ENCODE measurements around the gene ZSCAN22. TPM values are rescaled to one million over a fixed set of nuclear protein-coding genes. Genes with fewer than 3 reads are reported as not detected.

Gene ZSCAN22
- total and polyA plus RNA-seq, 2 of the 13 experiments (the other 11 are each of a cell fraction or from before 2014, with no cell fraction given), result 2.5 to 3.5 TPM

- TF ChIP-seq ZNF275 (CRISPR knock-in tag; IDR thresholded peaks at IDR 0.05; ENCODE audit: borderline replicate concordance) (no peak), ZNF678 (CRISPR knock-in tag; IDR thresholded peaks at IDR 0.05) (0 out of 2 replicates have a peak, but pooled peaks have one; percentile 51), ZBTB20 (CRISPR knock-in tag; IDR thresholded peaks at IDR 0.05; ENCODE audit: borderline replicate concordance, low read depth) (peak; percentile 35; the same call in 1 of the 2 replicates), GABPB1 (CRISPR knock-in tag; IDR thresholded peaks at IDR 0.05) (peak; percentile 98), CEBPB (IDR thresholded peaks at IDR 0.05; ENCODE audit: borderline replicate concordance, low read depth, low read length) (no peak), RXRA (CRISPR knock-in tag; IDR thresholded peaks at IDR 0.05) (peak; percentile 37; the same call in 1 of the 2 replicates), FOXP4 (CRISPR knock-in tag; IDR thresholded peaks at IDR 0.05) (no peak; the same call in 1 of the 2 replicates), ZNF691 (CRISPR knock-in tag; IDR thresholded peaks at IDR 0.05; ENCODE audit: borderline replicate concordance, low read depth) (peak; percentile 94; the same call in 1 of the 2 replicates), NBN (conservative IDR thresholded peaks at IDR 0.05) (no peak), NFRKB (IDR thresholded peaks at IDR 0.05) (no peak), MYC (CRISPR knock-in tag; IDR thresholded peaks at IDR 0.05; ENCODE audit: borderline replicate concordance) (peak; percentile 92), ZNF652 (CRISPR knock-in tag; IDR thresholded peaks at IDR 0.05; ENCODE audit: borderline replicate concordance, low read depth) (0 out of 2 replicates have a peak, but pooled peaks have one; percentile 24), ZZZ3 (CRISPR knock-in tag; IDR thresholded peaks at IDR 0.05; ENCODE audit: borderline replicate concordance) (peak; percentile 82; the same call in 1 of the 2 replicates), NONO (IDR thresholded peaks at IDR 0.05) (no peak), NONO (CRISPR knock-in tag; conservative IDR thresholded peaks at IDR 0.05) (peak; percentile 93), FOXM1 (CRISPR knock-in tag; IDR thresholded peaks at IDR 0.05) (no peak), MTA1 (CRISPR knock-in tag; IDR thresholded peaks at IDR 0.05; ENCODE audit: borderline replicate concordance) (no peak), EEA1 (CRISPR knock-in tag; IDR thresholded peaks at IDR 0.05; ENCODE audit: borderline replicate concordance) (no peak), PLSCR1 (CRISPR knock-in tag; IDR thresholded peaks at IDR 0.05; ENCODE audit: borderline replicate concordance) (no peak), ZNF350 (CRISPR knock-in tag; IDR thresholded peaks at IDR 0.05; ENCODE audit: borderline replicate concordance, low read depth) (peak; percentile 89; the same call in 1 of the 2 replicates), JDP2 (CRISPR knock-in tag; IDR thresholded peaks at IDR 0.05; ENCODE audit: borderline replicate concordance) (no peak), CBX5 (CRISPR knock-in tag; IDR thresholded peaks at IDR 0.05; ENCODE audit: borderline replicate concordance) (peak; percentile 96), KAT8 (CRISPR knock-in tag; IDR thresholded peaks at IDR 0.05) (peak; percentile 95), PHF21A (CRISPR knock-in tag; IDR thresholded peaks at IDR 0.05) (peak; percentile 82; the same call in 1 of the 2 replicates), ZNF17 (CRISPR knock-in tag; IDR thresholded peaks at IDR 0.05) (no peak)
Observed at GRCh38 chr19:58326914-58327726, at the start of gene ZSCAN22 (continued).
